HG02943 (cell line): ENCODE measurements around the gene OSBPL6.
"Not testable (repeated sequence)": the region's sequence is repeated elsewhere in the genome, so short reads cannot be mapped to it uniquely, and the experiment has no call there.

Source experiments
- ATAC-seq: cut with Tn5 transposase; IDR thresholded peaks from one replicate; pipeline ENCODE4 v1.9.1; 2021; ENCODE audit warnings: mild to moderate bottlenecking, low read depth, moderate library complexity; ENCODE audit not compliant: unreplicated experiment

Gene OSBPL6

DNA sequence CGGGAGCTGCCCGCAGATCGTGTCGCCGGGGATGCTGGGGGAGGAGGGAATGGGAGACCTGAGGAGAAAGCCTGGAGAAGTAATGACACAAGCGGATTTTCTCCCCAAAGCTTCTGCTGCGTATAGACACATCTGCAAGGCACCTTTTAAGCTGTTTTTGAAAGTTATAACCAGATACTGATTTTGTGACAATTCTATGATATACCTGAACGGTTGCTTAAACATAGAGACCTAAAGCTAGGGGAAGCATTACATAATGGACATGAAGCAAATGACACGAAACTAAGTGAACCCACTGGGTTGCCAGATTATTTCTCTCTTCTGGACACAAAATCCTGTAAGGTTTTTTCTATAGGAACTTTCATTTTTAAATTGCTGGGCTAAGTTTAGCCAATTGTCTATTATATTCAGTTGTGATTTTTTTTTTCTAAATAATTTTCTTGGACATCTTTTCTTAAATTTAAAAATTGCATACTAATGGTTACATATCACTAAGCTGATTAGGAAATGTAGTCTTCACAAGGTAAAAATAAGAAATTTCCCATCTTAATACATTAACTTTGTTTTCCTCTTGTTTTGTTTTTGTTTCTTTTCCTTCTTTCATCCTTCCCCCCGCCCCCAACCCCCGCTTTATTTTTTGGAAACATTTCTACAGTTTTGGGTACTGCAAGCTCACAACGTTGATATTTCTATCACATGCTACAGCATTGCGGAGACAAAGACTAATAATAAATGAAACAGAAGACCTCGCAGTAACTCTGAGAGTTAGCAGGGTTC lies 1.3 kb downstream of the OSBPL6 start:
- no peak for ATAC-seq

DNA sequence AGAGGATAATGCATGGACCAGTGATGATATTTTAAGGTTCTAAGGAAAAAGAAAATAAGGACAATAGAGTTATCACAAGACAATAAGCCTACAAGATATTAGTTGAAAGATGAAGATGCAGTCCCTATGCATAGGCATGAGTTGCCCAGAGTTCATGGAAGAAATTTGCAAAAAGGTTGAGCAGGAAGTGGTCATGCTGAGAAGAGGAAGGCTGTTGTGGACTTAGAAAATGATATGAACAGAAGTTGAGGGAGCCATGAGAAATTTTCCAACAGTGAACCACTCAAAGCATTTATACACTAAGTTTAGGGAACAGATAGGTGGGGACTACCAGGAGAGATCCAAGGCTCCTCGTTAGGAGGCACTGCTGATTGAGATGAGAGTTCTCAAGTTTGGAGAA lies 3.5 kb downstream of the OSBPL6 start:
- ATAC-seq, result no peak

DNA sequence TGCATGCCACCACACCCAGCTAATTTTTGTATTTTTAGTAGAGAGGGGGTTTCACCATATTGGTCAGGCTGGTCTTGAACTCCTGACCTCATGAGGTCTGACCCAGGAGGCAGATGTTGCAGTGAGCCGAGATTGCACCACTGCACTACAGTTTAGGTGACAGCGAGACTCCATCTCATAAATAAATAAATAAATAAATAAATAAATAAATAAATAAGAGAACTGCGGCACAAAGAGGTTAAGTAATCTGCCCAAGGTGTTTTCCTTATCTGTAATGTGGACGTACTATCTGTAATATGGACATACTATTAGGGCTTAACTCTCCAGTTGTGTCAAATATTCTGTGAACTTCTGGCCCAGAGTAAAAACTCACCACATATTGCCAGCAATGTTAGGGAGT lies 4.1 kb downstream of the OSBPL6 start:
- ATAC-seq, result not testable (repeated sequence)

DNA sequence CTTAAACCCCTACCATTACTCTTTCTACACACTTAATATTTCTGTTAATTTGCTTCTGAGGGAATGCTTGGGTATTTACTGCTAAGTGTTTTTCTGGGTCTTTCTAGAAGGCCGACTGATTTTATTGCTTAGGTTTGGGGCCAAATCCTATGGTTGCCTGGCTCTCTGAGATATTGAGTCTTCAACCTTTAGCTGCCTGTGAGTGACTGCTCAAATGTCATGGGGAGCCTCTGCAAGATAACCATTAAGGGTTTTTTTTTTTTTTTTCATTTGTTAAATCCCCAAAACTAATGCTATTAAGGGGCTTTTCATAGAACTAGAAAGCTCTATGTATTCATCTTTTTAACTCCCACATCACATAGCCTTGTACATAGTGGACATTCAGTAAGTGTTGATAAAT lies 5.0 kb downstream of the OSBPL6 start:
- no peak for ATAC-seq

DNA sequence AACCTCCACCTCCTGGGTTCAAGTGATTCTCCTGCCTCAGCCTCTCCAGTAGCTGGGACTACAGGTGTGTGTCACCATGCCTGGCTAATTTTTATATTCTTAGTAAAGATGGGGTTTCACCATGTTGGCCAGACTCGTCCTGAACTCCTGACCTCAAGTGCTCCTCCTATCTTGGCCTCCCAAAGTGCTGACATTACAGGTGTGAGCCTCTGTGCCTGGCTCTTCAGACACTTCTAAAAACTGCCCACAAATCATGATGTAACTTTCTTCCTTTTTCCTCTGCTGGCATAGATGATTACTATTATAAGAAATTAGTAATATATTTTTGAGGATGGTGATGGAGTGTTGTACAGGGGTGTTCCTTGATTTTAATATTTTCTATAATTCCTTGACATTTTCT lies 6.0 kb downstream of the OSBPL6 start:
- ATAC-seq, result no peak

DNA sequence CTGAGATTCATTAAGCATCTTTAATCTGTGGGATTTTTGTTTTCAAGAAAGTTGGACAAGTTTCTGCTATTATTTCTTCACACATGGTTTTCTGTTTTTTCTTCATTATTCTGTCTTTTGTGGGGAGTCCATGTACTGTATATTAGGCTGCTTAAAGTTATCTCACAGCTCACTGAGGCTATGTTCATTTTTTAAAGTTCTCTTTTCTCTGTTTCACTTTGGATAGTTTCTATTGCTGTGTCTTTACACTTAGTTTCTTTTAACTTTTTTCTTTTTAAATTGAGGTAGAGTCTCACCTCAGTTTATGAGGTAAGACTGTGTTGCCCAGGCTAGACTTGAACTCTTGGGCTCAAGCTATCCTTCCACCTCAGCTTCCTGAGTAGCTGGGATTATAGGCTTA lies 8.6 kb downstream of the OSBPL6 start:
- ATAC-seq, result no peak

DNA sequence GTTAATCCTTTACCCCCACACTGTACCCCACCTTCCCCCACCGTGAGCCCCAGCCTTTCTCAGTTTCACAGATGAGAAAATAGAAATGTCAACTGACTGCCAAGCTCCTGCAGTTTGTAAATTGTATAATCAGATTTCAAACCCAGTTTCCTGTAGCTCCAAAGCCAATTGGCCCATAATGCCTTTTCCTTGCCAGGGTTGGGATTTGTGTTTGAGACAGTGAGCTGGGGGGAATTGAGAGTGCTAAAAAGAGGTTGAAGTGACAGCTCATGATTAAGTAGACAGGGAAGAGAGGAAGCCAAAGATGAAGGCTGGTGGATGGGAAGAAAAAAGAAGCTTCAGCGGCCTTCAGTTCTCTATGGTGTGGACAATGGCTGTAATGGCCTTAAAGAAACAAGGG lies 10.7 kb downstream of the OSBPL6 start:
- ATAC-seq, result no peak

DNA sequence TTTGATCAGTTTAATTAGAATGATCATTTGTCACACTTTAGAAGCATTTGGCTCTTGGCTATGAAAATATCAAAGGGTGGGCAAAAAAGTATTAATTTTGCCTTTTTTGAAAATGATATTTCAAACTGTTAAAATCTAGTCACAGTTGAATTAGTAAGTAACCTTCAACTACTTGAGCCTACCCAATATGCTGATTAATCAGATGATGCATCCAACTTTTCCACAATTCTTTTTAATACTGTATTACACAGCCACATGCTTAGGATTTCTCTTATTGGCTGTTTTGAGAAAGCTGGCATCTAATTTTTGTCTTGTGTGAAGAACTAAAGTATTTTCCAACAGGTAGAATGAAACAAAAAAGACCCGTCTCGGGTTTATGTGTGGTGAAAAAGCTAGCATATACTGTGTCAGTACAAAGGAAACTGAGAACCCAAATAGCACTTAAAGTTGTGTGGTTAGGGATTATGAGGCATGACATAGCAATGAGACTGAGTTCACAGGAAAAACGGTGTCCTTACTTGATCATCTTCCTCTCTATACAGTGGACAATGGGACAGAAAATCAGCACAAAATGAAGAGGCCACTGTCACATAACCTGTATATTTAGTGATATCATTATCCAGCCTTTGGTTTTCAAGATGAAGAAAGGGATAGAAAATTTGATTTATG lies 11.7 kb downstream of the OSBPL6 start:
- ATAC-seq, result no peak

DNA sequence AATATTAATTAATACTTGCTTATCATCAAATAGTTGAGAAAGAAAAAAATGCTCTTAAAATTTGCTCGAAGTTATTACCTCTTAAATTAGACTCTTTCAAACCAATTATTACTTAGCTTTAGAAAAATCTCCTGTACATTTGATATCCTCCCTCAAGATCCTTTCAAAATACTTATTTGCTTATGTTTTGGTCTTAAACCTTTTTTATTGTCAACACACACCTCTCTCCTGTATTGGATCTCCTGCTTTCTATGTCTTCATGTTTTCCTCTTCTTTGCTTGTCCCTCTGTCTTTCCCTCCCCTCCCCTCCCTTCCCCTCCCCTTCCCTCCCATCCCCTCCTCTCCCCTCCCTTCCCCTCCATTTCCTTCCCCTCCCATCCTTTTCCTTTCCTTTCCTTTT lies 14.0 kb downstream of the OSBPL6 start:
- ATAC-seq, result no peak

DNA sequence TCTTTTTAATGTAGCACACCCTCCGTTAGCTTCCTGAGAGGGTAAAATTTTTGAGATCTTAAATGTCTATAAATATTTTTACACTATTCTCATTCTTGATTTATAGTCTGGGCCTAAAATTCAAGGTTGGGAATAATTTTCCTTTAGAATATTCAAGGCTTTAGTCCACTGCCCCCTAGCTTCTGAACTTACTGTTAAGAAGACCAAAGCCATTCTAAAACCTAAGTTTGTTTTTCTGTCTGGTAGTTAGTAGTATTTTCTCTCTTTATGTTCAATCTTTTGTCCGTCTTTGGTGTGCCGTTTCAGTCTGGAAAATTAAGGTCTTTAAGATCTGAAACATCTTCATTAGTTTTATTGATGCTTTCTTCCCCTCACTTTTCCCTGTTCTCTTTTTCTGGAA lies 14.5 kb downstream of the OSBPL6 start:
- ATAC-seq, result no peak

DNA sequence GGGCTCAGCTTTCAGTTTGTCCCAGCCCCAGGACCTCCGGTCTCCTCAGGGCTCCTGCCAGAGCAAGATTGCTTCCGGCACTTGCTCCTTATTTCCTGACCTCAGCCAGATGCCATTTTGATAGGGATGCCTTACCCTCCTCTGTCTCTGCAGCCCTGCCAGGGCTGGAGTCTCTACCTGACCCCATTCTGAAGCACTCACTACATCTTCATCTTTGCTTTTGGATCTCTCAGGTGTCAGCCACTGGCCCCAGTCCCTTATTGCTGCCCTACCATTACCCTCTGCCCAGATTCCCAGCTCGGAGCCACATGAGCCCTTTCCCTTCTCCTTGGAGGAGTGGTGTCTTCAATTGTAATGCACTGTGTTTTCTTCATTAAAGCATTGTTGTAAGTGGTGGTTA lies 17.1 kb downstream of the OSBPL6 start:
- ATAC-seq, result no peak

DNA sequence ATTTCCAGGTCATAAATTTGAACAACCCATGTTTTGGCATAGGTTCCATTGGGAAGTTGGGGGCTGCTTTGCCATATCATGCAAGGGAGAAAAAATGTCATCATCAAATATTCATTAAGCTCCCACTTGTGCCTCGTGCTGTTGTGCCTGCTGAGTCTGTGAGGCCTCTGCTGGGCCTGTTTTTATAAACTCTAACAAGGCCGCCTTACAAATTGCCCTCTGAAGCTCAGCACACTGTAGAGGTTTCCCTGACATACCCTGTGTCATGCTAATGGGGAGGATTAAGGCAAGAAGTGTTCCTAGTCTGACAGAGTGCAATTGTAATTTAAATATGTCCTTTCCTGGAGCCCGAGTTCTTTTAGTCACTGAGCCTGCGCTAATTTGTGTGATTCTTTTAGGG lies 17.6 kb downstream of the OSBPL6 start:
- ATAC-seq, result no peak

DNA sequence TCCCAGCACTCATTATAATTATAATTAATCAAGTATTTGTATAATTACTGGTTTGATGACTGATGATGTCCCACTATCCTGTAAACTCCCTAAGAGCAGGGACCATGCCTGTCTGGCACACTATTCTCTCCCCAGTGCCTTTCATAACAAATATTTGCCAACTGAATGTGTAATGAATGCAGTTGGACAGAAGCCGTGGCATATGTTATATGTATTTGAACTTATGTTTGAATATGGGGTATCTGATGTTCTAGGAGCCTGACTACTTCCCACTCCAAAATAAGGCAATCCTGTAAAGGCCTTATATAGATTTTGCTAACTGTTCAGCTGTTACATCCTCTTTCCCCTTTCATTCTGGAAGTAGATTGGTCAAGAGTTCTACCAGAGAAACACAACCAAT lies 19.7 kb downstream of the OSBPL6 start:
- ATAC-seq, result no peak

DNA sequence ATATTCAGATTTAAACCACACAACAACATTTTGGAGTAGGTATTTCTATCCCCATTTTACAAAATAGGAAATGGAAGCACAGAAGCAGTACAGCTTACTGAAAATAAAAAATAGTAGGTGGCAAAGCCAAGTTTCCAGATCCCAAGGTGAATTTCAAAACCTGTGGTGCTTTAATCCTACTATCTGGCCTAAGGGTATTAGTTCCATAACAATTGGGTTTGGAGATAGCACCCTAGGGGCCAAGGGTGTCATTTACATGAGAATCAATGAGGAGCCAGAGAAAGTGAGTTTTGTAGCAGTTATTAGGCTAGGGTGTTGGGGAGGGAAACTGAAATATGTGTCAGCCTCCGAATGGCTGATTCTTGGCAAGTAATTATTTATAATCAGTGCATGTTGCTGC lies 24.9 kb downstream of the OSBPL6 start:
- no peak for ATAC-seq

DNA sequence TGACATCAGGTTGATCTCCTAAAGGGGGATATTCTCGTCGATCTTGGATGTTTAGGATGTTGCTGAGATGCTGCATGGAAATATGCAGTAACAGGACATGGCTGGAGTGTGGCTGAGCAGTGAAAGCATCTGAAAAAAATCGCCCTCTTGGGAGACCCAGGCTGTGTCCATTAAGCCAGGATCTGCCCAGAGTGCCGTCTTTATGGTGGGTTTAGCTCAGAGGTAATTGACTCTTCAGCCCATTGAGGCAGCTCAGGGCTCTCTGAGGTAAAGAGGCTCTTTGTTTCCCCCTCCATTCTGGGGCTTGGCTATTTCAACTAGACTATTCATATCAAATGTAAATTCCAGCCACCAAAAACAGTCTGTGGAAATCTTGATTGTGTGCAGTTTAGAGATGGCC lies 26.5 kb downstream of the OSBPL6 start:
- no peak for ATAC-seq

DNA sequence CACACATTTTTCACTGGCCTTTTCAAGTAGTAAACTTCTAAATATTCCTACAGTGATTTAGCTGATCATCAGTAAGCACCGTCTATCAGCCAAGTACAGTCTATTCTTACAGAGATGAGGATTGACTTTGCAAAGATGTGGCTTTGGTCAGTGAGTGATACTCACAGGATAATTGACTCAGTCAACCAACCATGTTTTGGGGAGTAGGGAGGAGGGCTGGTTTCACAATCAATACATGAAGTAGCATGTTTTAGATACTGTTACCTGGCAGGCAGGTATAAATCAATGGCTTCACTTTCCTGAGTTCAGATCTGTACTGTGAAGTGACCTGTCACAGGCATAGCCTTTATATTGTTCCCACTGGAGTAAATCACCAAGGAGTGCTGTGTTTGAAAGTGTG lies 27.2 kb downstream of the OSBPL6 start:
- no peak for ATAC-seq

DNA sequence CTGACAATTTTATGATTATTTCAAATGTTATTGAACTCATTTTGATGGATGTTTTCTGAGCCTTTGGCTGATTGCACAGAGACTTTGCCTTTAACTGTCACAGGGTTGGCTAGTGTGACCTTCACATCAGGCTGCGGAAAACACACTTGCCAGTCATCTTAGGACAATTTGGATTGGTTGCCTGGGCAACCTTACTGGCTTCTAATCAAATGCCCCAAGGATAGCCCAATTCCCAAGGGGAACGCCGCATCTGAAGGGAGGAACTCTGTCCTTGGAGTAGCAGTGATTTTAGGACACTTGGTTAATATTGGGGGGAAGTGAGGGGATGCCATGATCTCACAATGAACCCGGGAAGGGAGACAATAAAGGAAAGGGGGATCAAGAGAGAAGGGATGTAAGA lies 29.5 kb downstream of the OSBPL6 start:
- ATAC-seq, result no peak

DNA sequence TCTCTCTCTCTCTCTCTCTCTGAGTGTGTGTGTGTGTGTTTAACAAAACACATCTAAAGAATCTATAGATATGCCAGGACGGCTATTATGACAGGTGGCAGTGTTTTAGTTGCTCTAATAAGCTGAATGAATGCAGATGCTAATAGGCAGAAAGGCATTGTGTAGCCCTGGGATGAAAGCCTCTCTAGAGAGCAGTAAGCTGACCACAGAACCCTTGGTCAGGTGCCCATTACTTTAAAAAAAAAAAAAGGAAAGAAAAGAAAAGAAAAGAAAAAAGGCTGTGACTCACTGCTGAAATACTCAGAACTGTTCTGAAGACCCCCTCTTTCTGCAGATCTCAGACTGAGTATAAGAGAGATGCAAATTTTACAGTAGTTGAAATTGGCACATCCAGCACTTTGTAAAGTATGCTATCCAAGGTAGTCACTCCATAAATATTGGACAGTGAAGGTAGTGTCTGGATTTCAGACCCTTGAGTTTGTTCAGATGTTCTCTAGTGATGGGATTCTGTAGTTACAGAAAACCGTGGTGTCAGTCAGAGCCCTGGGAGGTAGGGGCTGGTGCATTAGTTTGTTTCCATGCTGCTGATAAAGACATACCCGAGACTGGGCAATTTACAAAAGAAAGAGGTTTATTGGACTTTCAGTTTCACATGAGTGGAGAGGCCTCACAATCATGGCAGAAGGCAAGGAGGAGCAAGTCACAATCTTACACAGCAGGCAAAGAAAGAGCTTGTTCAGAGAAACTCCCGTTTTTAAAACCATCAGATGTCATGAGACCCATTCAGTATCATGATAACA lies 30.9 kb downstream of the OSBPL6 start:
- no peak for ATAC-seq

DNA sequence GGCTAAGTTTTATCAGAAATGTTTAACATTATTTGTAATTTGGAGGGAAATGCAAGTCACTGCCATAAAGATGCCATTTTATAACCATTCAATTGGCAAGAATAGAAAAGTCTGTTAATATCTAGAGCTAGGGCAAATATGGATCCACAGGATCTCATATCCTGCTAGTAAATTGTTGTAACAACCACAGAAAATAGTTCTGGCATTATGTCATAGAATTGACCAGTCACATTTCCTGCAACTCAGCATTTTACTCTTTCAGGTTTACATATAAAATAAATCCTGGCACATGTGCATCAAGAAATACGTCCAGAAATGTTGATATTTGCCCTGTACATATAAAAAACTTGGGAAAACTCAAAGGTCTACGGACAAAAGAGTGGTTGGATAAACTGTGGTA lies 32.9 kb downstream of the OSBPL6 start:
- no peak for ATAC-seq

DNA sequence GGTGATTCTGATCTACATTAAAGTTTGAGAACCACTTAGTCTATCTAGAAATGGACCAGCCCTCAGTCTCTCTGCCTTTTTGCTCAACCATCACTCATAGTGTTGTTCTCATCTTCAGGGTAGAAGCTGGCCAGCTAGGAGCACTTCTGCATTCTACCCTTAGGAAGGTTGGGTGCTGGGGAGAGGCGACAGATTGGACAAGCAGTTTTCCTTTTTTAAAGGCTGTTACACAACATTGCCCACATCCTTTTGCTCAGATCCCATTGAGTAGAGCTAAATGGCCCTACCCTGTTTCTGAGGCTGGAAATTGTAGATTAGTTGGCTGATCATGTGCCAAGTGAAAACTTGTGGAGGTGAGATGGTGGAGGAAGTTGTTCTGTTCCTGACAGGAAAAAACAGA lies 35.6 kb downstream of the OSBPL6 start:
- ATAC-seq, result no peak

DNA sequence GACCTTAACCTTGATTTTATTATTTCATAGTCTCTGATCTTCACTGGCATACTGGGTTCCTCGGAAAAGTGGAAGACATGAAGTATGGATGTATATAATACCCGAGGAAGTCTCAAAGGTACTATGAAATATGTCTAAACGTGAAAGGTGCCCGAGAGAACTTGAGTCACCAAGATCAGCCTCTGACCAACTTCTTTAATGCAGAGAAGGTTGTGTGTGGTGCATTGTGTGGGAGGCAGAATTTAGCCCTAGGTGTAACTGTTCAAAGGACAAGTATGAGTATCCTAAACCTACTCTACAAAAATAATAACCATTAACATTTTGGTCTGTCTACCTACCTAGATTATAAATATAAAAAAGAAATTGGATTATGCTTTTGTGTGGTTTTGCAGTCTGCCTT lies 36.1 kb downstream of the OSBPL6 start:
- ATAC-seq, result no peak

DNA sequence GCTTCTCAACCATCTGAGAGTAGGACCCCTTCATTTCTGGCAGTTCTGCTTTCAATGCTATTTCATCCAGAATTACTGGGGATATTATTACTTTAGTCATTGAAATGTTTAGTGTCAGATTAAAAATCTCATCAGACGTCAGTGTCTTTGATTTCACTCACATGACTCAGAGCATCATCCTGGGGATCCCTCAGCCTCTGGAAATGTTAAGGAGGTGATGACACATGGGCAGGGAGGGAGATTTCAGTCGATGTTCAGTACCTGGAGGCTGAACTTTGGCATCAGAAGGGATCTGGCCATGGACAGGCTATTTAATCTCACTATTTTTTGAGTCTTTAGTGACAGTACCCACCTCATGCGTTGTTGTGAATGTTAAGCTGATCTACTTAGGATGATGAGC lies 39.1 kb downstream of the OSBPL6 start:
- ATAC-seq, result no peak
